C4-2B (cell line): ENCODE measurements around the gene BLOC1S5.
A peak's percentile ranks its signal among the peaks of the same experiment; 100 is the strongest.

ENCODE experiments used
- H3K27ac ChIP-seq: fragments of 450-650 bp; 2 replicates; pipeline ENCODE4 v1.5.1; 2017
- CTCF ChIP-seq: fragments of 450-650 bp; conservative IDR thresholded peaks from 2 replicates; pipeline ENCODE4 v1.5.1; 2017; ENCODE audit warnings: mild to moderate bottlenecking
- ZFX ChIP-seq: fragments of 450-650 bp; IDR thresholded peaks from 2 replicates; pipeline ENCODE4 v1.6.1; 2017

The BLOC1S5 gene

GRCh38 chr6:8105791-8106190, 41.6 kb upstream of the BLOC1S5 start:
- TF ChIP-seq ZFX, result no peak
- TF ChIP-seq CTCF, result no peak
- H3K27ac ChIP-seq, result no peak overlapping the region

- TF ChIP-seq CTCF (no peak), ZFX (no peak)
- H3K27ac ChIP-seq, result no peak overlapping the region
These were observed 39.5 kb upstream of the BLOC1S5 start for GRCh38 chr6:8103726-8104125.

- peak within 1 kb of the TSS; percentile 81 for H3K27ac ChIP-seq
- TF ChIP-seq ZFX (peak; percentile 61), CTCF (no peak)
These were observed 38.2 kb upstream of the BLOC1S5 start, which contains the start of gene EEF1E1 for GRCh38 chr6:8102122-8102958. Gene EEF1E1, minus strand, starts transcription at chr6:8102548. Its CDS starts 27 bp downstream, at chr6:8102521.

- TF ChIP-seq ZFX (no peak), CTCF (no peak)
- 0 out of 2 replicates have a peak overlapping the region, but pooled peaks have one; percentile 21 for H3K27ac ChIP-seq
These were observed 36.1 kb upstream of the BLOC1S5 start for GRCh38 chr6:8100159-8100854.

- TF ChIP-seq CTCF (no peak), ZFX (no peak)
- H3K27ac ChIP-seq, result no peak overlapping the region
These were observed 26.5 kb upstream of the BLOC1S5 start for GRCh38 chr6:8090650-8091049.

- no peak overlapping the region for H3K27ac ChIP-seq
- no peak for TF ChIP-seq CTCF
- no peak for TF ChIP-seq ZFX
These were observed 24.7 kb upstream of the BLOC1S5 start for GRCh38 chr6:8088886-8089285.
